HepG2 (cell line): ENCODE data around the gene ERBB4. TPM values are rescaled to one million over a fixed set of nuclear protein-coding genes. Genes with fewer than 3 reads are reported as not detected.
"Not testable (repeated sequence)": the region's sequence is repeated elsewhere in the genome, so short reads cannot be mapped to it uniquely, and the experiment has no call there.

Experiments
- ATAC-seq: fragments of 200-7000 bp; cut with Tn5 transposase; 3 replicates; pipeline ENCODE4 v1.9.1; 2020; ENCODE audit warnings: mild to moderate bottlenecking, moderate library complexity
- BruUV-seq: library from RNA; stranded (reverse); fragments of 400-500 nt; replicated peaks from 2 replicates; lab custom pipeline; 2021; lab: Mats Ljungman, UMichigan
- CTCF ChIA-PET: fragments of 300-600 bp; formaldehyde crosslinking; extraction: SDS; loops from one replicate; lab custom pipeline; 2021; ENCODE audit warnings: low total read pairs, inconsistent platforms, low intra/inter-chr PET ratio; lab: Yijun Ruan, JAX
- POLR2A ChIA-PET: fragments of 350-600 bp; sonication (Branson Sonifier 250); formaldehyde crosslinking; loops from one replicate; lab custom pipeline; 2020; ENCODE audit warnings: antibody characterized with exemption, inconsistent platforms; lab: Yijun Ruan, JAX
- DNase-seq: peaks from one replicate; pipeline ENCODE4 v3.0.0-alpha.2; 2015; ENCODE audit warnings: low spot score
- FAIRE-seq: peaks from 3 replicates; lab custom pipeline; 2011; peaks lifted over from hg19 to GRCh38; lab: Jason Lieb, UNC
- H2AFZ ChIP-seq: one replicate; pipeline ENCODE4 v1.6.1; 2011; ENCODE audit warnings: low read length, inconsistent platforms
- H3K27ac ChIP-seq: fragments of 300-600 bp; 3 replicates; pipeline ENCODE4 v1.8.0; 2011; ENCODE audit warnings: mixed run types, mild to moderate bottlenecking, mixed read lengths, low read length, inconsistent platforms; ENCODE audit not compliant: insufficient read depth; ENCODE audit errors: extremely low read length
- H3K27me3 ChIP-seq, 2 experiments: fragments of 200-600 bp in 1 of 2; 2 replicates in 1 of 2; 3 replicates in 1 of 2; pipeline versions ENCODE4 v1.6.0 to v1.8.0; 2011; ENCODE audit warnings: low read length in 2 of 2, mild to moderate bottlenecking in 2 of 2, moderate library complexity in 2 of 2, inconsistent platforms in 1 of 2; ENCODE audit not compliant: insufficient read depth in 2 of 2, control insufficient read depth in 1 of 2
- H3K36me3 ChIP-seq, 2 experiments: fragments of 200-600 bp in 1 of 2; replicated peaks in 1 of 2; 2 replicates in 1 of 2; 3 replicates in 1 of 2; pipeline versions ENCODE4 v1.5.1 to v1.8.0; 2011; ENCODE audit warnings: low read length in 2 of 2, inconsistent platforms in 1 of 2; ENCODE audit not compliant: insufficient read depth in 2 of 2, control insufficient read depth in 1 of 2
- H3K4me1 ChIP-seq: 2 replicates; pipeline ENCODE4 v1.5.1; 2012; ENCODE audit warnings: low read length, inconsistent platforms; ENCODE audit not compliant: insufficient read depth
- H3K4me2 ChIP-seq: 2 replicates; pipeline ENCODE4 v1.6.0; 2011; ENCODE audit warnings: low read depth, low read length, inconsistent platforms
- H3K4me3 ChIP-seq, 3 experiments: fragments of 200-600 bp in 1 of 3; sonication (generic), shearing (Covaris generic) in 1 of 3; replicated peaks in 1 of 3; 2 replicates each; pipeline ENCODE4 v1.5.1; 2011 to 2016; ENCODE audit warnings: low read length in 3 of 3, inconsistent platforms in 2 of 3, low read depth in 2 of 3, mild to moderate bottlenecking in 2 of 3, control low read depth in 1 of 3, mixed read lengths in 1 of 3; ENCODE audit not compliant: insufficient read depth in 1 of 3
- H3K79me2 ChIP-seq: one replicate; pipeline ENCODE4 v1.6.1; 2011; ENCODE audit warnings: low read length, inconsistent platforms; ENCODE audit not compliant: insufficient read depth
- H3K9ac ChIP-seq: 2 replicates; pipeline ENCODE4 v1.6.0; 2011; ENCODE audit warnings: mild to moderate bottlenecking, low read depth, low read length, inconsistent platforms; ENCODE audit not compliant: insufficient read depth
- H3K9me3 ChIP-seq: 2 replicates; pipeline ENCODE4 v1.5.1; 2012; ENCODE audit warnings: mild to moderate bottlenecking, low read length
- H4K20me1 ChIP-seq: 2 replicates; pipeline ENCODE4 v1.6.0; 2011; ENCODE audit warnings: inconsistent platforms, mild to moderate bottlenecking, low read length, moderate library complexity; ENCODE audit not compliant: insufficient read depth
- CERS6 ChIP-seq: sonication (generic); formaldehyde crosslinking; IDR thresholded peaks from 2 replicates; pipeline ENCODE4 v1.5.0; 2020; ENCODE audit warnings: missing genetic modification reagents
- CREBL2 ChIP-seq: sonication (generic); formaldehyde crosslinking; IDR thresholded peaks from 2 replicates; pipeline ENCODE4 v1.8.1; 2023; ENCODE audit warnings: missing genetic modification reagents, mild to moderate bottlenecking, borderline replicate concordance
- EP300 ChIP-seq, 3 experiments: sonication (generic) in 1 of 3; formaldehyde crosslinking in 1 of 3; IDR thresholded peaks; 2 replicates each; pipeline versions ENCODE4 v1.5.1 to v1.6.1; 2011 to 2020; ENCODE audit warnings: low read depth in 2 of 3, low read length in 2 of 3, borderline replicate concordance in 1 of 3, improper control_type of control experiment in 1 of 3, mild to moderate bottlenecking in 1 of 3, missing genetic modification reagents in 1 of 3, moderate library complexity in 1 of 3
- HDAC1 ChIP-seq: sonication (generic); formaldehyde crosslinking; IDR thresholded peaks from 2 replicates; pipeline ENCODE4 v1.5.1; 2020; ENCODE audit warnings: mild to moderate bottlenecking, missing genetic modification reagents
- JUN ChIP-seq: sonication (generic); formaldehyde crosslinking; IDR thresholded peaks from 2 replicates; pipeline ENCODE4 v1.4.0; 2020; ENCODE audit warnings: mild to moderate bottlenecking, missing genetic modification reagents
- LCORL ChIP-seq, 2 experiments: fragments of 450-650 bp in 1 of 2; sonication (generic) in 1 of 2; formaldehyde crosslinking in 1 of 2; IDR thresholded peaks; 2 replicates each; pipeline versions ENCODE4 v1.5.0 to v1.6.1; 2017 to 2020; ENCODE audit warnings: antibody characterized with exemption in 1 of 2, missing genetic modification reagents in 1 of 2
- MAFK ChIP-seq, 2 experiments: IDR thresholded peaks in 1 of 2; conservative IDR thresholded peaks in 1 of 2; 2 replicates each; pipeline ENCODE4 v1.6.1; 2011; ENCODE audit warnings: improper control_type of control experiment in 2 of 2, low read length in 2 of 2
- NAIF1 ChIP-seq: sonication (generic); formaldehyde crosslinking; IDR thresholded peaks from 2 replicates; pipeline ENCODE4 v1.5.0; 2020; ENCODE audit warnings: mild to moderate bottlenecking, missing genetic modification reagents, borderline replicate concordance
- RARA ChIP-seq: IDR thresholded peaks from 2 replicates; pipeline ENCODE4 v1.6.1; 2016; ENCODE audit warnings: missing genetic modification reagents, missing compliant biosample characterization
- RFXAP ChIP-seq: sonication (generic); formaldehyde crosslinking; IDR thresholded peaks from 2 replicates; pipeline ENCODE4 v1.4.0; 2020; ENCODE audit warnings: missing genetic modification reagents, borderline replicate concordance
- SMARCC2 ChIP-seq: fragments of 450-650 bp; IDR thresholded peaks from 2 replicates; pipeline ENCODE4 v1.6.1; 2017; ENCODE audit warnings: antibody characterized with exemption, mild to moderate bottlenecking
- SNAPC5 ChIP-seq: sonication (generic); formaldehyde crosslinking; IDR thresholded peaks from 2 replicates; pipeline ENCODE4 v1.8.1; 2023; ENCODE audit warnings: mild to moderate bottlenecking, missing genetic modification reagents, borderline replicate concordance
- TFE3 ChIP-seq: IDR thresholded peaks from 2 replicates; pipeline ENCODE4 v1.6.1; 2016
- ZNF335 ChIP-seq: sonication (generic); formaldehyde crosslinking; IDR thresholded peaks from 2 replicates; pipeline ENCODE4 v1.4.0; 2020; ENCODE audit warnings: missing genetic modification reagents
- ZNF75D ChIP-seq: sonication (generic); formaldehyde crosslinking; IDR thresholded peaks from 2 replicates; pipeline ENCODE4 v1.8.1; 2023; ENCODE audit warnings: missing genetic modification reagents, mild to moderate bottlenecking, borderline replicate concordance
- WGBS: methylation state at CpG from one replicate; pipeline ENCODE4 v1.1.6; 2017; ENCODE audit warnings: low lambda C conversion rate; 5-methylcytosine and 5-hydroxymethylcytosine counted together
- in situ Hi-C: cut with HindIII; loops from 2 replicates; pipeline ENCODE4 v1.10.0; 2017; ENCODE audit warnings: low pct_unique_long_range_greater_than_20kb; ENCODE audit not compliant: extremely low pct_ligation_motif_present
- intact Hi-C: fragments of 100-400 bp; cut with micrococcal nuclease; formaldehyde crosslinking; loops from one replicate; pipeline ENCODE4 v1.10.0; 2022; ENCODE audit not compliant: unreplicated experiment
- polyA plus RNA-seq, 8 experiments: library from polyadenylated mRNA; depleted of rRNA in 3 of 8; stranded (reverse) in 7 of 8; unstranded in 1 of 8; fragments of >200 nt; fragmentation: Illumina TruSeq in 4 of 8; extraction: Trizol in 4 of 8; gene quantifications; 2 replicates each; pipeline versions ENCODE4 v1.2.1 to v1.2.3, GENCODE V29; 2011 to 2016; ENCODE audit warnings: low read depth in 4 of 8, missing spikeins in 1 of 8, mixed read lengths in 1 of 8; ENCODE audit not compliant: insufficient read depth in 1 of 8
- total RNA-seq, 5 experiments: library from RNA; depleted of rRNA; stranded (reverse); fragments of >200 nt; fragmentation: Illumina TruSeq; extraction: Trizol; gene quantifications; 2 replicates each; pipeline ENCODE4 v1.2.3, GENCODE V29; 2016; ENCODE audit warnings: low read depth in 1 of 5

The ERBB4 gene
- total and polyA plus RNA-seq, 2 of the 13 experiments (the other 11 are each of a cell fraction or from before 2014, with no cell fraction given) = not detected

GRCh38 chr2:212107014-212107413, 431.6 kb downstream of the ERBB4 start:
- Histone ChIP-seq H2AFZ (no peak overlapping the region), H3K9me3 (peaks cover 16% of the 10 kb centered on the region; the same call in 1 of the 2 replicates), H3K4me3 (no peak overlapping the region), H3K79me2 (no peaks in the 10 kb centered on the region), H3K36me3 (no peaks in the 10 kb centered on the region), H3K4me2 (no peak overlapping the region), H4K20me1 (no peaks in the 10 kb centered on the region; the same call in 1 of the 2 replicates), H3K27me3 (no peaks in the 10 kb centered on the region), H3K4me1 (no peaks in the 10 kb centered on the region), H3K9ac (no peak overlapping the region), H3K27ac (no peak overlapping the region)
- CTCF ChIA-PET = no interaction called here
- ATAC-seq (no peak), FAIRE-seq (no peak), DNase-seq (no peak)
- no TSS peak for BruUV-seq
- POLR2A ChIA-PET = no interaction called here
- in situ Hi-C loops = no loop called here
- TF ChIP-seq HDAC1 = no peak
- TF ChIP-seq JUN (CRISPR knock-in tag) = no peak
- no peak for TF ChIP-seq NAIF1 (CRISPR knock-in tag)
- TF ChIP-seq MAFK (conservative IDR thresholded peaks at IDR 0.05 in 1 of 2, IDR thresholded peaks at IDR 0.05 in 1 of 2; ENCODE audit: low read length in 2 of 2) = no peak
- no peak for TF ChIP-seq CERS6 (CRISPR knock-in tag)
- TF ChIP-seq SNAPC5 (CRISPR knock-in tag) = no peak
- no peak for TF ChIP-seq ZNF335 (CRISPR knock-in tag)
- no peak for TF ChIP-seq CREBL2
- TF ChIP-seq RARA (CRISPR knock-in tag) = no peak
- TF ChIP-seq RFXAP (CRISPR knock-in tag) = no peak
- no peak for TF ChIP-seq ZNF75D
- TF ChIP-seq LCORL (IDR thresholded peaks at IDR 0.05) = no peak
- TF ChIP-seq LCORL (CRISPR knock-in tag; IDR thresholded peaks at IDR 0.05) = no peak
- TF ChIP-seq TFE3 (CRISPR knock-in tag) = no peak
- TF ChIP-seq SMARCC2 = no peak
- no peak for TF ChIP-seq EP300 (IDR thresholded peaks at IDR 0.05; ENCODE audit: low read depth in 2 of 2, low read length in 2 of 2)
- TF ChIP-seq EP300 (CRISPR knock-in tag; IDR thresholded peaks at IDR 0.05; ENCODE audit: borderline replicate concordance) = no peak
- 5% methylated on average over 2 of the region's 2 CpGs for WGBS
- intact Hi-C loops = no loop called here

- CTCF ChIA-PET, BruUV-seq, in situ Hi-C loops, H2AFZ ChIP-seq, H3K79me2 ChIP-seq, H3K4me2 ChIP-seq, H3K4me1 ChIP-seq, FAIRE-seq, intact Hi-C loops, POLR2A ChIA-PET, H3K27me3 ChIP-seq, H3K9ac ChIP-seq, ATAC-seq, H3K36me3 ChIP-seq, H3K4me3 ChIP-seq, H3K27ac ChIP-seq, H4K20me1 ChIP-seq, DNase-seq: not testable (repeated sequence)
- peaks cover 16% of the 10 kb centered on the region; the same call in 1 of the 2 replicates for H3K9me3 ChIP-seq
Measured at GRCh38 chr2:212106536-212106935, 432.1 kb downstream of the ERBB4 start.
